Activated CD4-positive, alpha-beta T cell treated with anti-CD3 and anti-CD28 coated beads, Interleukin-2, amount 50 U/mL, for 4 hours (primary cell): ENCODE data around the gene YBX3.
"Not testable (repeated sequence)": the region's sequence is repeated elsewhere in the genome, so short reads cannot be mapped to it uniquely, and the experiment has no call there.

Experiments used
- DNase-seq, 2 experiments: peaks; one replicate each; pipeline ENCODE4 v3.0.0-alpha.2; 2020

YBX3 gene

GRCh38 chr12:10722905-10723746 is at the start of gene YBX3:
Gene YBX3 (minus strand): TSS chr12:10723323. CDS start chr12:10723111, 212 bp downstream.
- peak in 1 of 2 experiments; percentile 3 for DNase-seq

- DNase-seq, result no peak
These were observed 48.1 kb upstream of the YBX3 start for GRCh38 chr12:10771132-10771733.

- DNase-seq, result no peak
These were observed 36.5 kb upstream of the YBX3 start for GRCh38 chr12:10759657-10760056.

- no peak for DNase-seq
These were observed 33.1 kb upstream of the YBX3 start for GRCh38 chr12:10756194-10756593.

DNA sequence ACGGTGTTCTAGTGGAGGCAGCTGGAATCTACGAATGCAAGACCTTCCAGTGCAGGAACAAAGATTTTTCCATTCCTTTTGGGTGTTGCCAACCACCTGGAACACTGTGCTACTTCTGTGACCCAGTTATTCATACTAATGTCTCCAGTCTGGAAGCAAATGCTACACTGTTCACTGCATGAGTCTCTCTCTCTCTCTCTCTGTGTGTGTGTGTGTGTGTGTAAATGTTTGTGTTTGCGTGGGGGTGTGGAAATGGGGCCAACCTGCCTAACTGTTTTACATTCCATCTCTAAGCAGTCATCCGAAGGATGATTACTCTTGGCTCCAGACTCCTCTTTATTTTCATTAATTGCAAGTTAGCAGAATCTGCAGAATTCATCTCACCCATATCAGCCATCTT is 29.9 kb upstream of the YBX3 start:
- no peak for DNase-seq

DNA sequence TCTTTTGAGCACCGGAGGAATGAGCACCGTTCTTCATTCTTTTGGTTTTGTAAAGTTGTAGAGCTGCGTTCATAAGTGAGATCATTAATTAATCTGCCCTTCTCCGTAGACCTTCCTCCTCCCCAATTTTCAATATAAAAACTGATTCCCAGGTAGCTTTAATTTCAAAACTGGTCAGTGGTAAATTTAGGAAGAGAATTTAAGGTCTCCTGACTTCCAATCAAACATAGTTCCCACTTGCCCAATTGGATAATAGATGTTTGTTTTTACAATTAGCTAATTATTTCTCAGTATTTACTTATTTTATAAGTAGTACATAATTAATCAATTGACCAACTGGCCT is 27.2 kb upstream of the YBX3 start:
- no peak for DNase-seq

DNA sequence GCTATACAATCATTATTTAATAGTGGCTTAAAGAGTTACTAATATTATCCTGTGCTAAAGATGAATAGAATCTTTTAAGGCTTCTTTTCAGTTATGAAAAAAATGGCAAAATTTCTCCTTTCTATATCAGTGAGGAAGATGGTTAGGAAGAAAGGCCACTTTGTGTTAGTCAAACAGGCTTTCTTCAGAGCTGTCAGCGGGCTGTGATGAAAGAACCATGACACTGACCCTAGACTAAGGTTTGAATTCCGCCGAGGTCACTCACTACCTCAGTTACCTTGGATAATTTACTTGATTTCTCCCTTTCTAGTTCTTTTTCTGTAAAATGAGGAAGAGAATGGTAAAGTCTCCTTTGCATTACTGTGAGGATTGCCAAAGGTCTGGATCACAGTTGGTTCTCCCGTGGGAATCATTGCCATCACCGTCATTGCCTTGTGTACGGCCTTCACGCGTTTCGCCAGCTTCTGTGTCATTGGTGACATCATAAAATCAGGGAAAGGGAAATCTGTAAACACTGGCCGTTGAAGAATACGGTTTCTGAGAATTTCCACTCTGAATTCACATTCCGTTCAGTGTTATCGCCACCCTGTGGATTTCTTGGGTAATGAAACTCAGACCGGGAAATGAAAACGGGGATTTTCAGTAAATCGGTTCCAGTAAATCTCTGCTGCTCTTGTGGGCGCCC is 26.7 kb upstream of the YBX3 start:
- peak; percentile 58 to 60 for DNase-seq

GRCh38 chr12:10747730-10748129 is 24.6 kb upstream of the YBX3 start:
- DNase-seq, result no peak

DNA sequence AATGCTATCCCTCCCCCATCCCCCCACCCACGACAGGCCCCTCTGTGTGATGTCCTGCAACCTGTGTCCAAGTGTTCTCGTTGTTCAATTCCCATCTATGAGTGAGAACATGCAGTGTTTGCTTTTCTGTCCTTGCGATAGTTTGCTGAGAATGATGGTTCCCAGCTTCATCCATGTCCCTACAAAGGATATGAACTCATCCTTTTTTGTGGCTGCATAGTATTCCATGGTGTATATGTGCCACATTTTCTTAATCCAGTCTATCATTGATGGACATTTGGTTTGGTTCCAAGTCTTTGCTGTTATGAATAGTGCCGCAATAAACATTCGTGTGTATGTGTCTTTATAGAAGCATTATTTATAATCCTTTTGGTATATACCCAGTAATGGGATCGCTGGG is 20.3 kb upstream of the YBX3 start:
- not testable (repeated sequence) for DNase-seq

GRCh38 chr12:10741845-10742244 is 18.7 kb upstream of the YBX3 start:
- no peak for DNase-seq

- DNase-seq, result no peak
These were observed 17.1 kb upstream of the YBX3 start for GRCh38 chr12:10740182-10740581.

GRCh38 chr12:10739157-10740118 is 16.3 kb upstream of the YBX3 start:
- no peak for DNase-seq

GRCh38 chr12:10737249-10737648 is 14.1 kb upstream of the YBX3 start:
- no peak for DNase-seq

GRCh38 chr12:10736463-10736862 is 13.3 kb upstream of the YBX3 start:
- DNase-seq, result no peak

DNA sequence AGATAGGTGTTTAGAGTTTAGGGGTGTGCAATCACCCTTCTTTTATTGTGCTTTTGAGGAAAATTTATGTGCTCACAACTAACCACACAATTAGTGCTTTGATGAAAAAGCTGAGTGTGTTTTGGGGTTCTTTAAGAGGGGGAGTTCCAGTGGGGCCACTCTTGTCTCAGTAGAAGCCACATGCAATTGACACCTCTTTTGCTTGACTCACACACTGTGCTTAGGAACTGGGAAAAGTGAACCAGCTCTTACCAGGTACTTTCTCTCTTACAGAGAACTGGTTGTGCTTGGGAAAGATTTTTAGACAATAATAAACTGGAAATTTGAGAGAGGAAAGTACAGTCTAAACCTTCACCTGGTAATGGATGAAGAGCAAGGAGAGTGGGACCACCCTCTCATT is 12.3 kb upstream of the YBX3 start:
- DNase-seq, result no peak

DNA sequence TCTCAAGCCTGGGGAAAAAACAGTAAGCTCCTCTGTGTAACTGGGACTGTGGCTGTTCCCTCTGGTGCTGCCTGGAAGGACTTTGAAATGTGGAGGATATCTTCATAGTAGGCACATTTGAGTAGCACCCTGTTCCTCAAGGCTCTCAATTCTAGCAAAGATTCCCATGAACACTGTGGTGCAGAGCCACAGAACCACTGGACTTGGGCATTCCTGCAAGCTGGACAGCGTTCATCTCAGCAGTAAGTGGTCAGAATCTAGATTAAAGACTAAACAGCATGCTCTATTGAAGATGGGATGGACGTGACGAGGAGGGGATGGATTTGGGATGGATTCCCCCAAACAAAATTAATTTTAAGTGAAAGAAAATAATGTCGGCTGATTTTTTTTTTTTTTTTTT is 9.4 kb upstream of the YBX3 start:
- no peak for DNase-seq

DNA sequence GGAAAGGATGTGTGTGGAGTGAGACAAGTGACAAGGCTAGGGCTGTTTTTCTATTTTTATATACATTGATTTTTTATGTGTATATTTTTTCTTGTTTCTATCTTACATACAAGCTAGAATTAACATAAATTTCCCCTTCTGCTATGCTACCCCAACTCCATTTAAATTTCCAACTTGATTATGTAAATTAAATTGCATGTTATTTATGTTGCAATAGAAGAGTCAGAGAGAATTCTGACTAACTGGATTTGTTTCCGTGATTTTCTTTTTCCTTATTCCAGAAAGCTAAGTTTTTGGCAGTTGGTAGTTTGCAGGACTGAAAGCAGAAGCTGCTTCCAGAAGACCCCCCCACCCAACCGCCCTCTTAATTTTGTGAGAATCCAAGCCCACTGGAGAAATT is 8.9 kb upstream of the YBX3 start:
- no peak for DNase-seq

DNA sequence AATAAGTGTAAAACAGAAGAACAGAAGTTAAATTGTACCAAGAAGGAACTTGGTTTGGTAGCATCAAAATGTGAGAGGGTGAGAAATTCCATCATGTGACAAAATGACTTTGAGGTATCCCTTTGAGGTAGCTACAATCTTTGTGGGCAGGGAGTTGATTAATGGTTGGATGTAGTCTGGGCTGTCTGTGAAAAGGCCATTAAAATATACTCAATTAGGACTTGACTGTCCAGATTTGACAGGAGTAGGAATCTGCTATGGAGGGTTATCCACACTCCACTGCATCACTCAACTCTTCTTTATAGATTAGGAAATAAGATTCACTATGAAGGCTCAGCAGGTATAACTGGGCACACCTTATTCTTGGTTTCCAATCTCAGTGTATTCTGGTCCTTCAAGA is 7.4 kb upstream of the YBX3 start:
- no peak for DNase-seq

- no peak for DNase-seq
These were observed 5.0 kb upstream of the YBX3 start for GRCh38 chr12:10728091-10728490.

DNA sequence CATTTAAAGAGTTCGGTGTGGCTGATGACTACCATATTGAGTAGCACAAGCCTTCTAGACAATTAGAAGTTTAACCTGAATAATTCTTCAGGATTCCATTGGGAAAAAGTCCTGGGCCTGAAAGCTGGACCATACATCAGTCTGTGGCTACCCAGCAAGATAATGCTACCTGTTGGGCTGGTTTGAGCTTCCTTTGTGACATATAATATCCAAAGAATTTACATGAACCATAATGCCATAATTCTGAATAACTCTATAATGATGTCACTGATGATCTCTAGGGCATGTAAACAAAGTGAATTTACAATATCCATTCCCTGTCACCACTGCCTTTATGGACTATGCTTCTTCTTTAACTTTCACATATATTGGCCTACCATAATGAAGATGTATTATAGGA is 3.8 kb upstream of the YBX3 start:
- no peak for DNase-seq

DNA sequence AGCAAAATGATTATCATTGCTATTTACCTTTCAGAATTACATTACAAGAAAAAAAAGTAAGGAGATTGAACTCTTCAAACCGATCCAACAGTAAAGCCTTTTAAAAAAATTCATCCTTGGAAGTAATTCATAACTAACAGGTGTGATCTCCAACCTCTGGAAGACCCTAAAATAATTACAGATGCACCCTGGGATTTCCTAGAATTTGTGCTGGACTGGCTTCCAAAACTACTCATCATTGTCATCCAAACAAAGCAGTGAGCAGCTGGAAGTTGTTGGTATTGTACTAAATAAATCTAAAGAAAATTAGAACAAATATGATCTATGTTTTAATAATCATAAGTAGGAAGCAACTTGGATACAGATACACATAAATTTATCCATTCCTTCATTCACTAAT is 1.9 kb upstream of the YBX3 start:
- no peak for DNase-seq

GRCh38 chr12:10722502-10722904 is 620 bp downstream of the YBX3 start:
- peak; percentile 33 to 34 for DNase-seq
